IPS-20b (cell line): ENCODE results near the gene POLRMT.

Experiments used
- H3K27ac ChIP-seq: one replicate; pipeline ENCODE4 v1.5.1; 2013; ENCODE audit warnings: low read length
- H3K27me3 ChIP-seq: 2 replicates; pipeline ENCODE4 v1.6.1; 2013; ENCODE audit warnings: mild to moderate bottlenecking, low read length, inconsistent platforms; ENCODE audit not compliant: insufficient read depth
- H3K36me3 ChIP-seq: 2 replicates; pipeline ENCODE4 v1.6.1; 2013; ENCODE audit warnings: low read depth, mild to moderate bottlenecking, inconsistent platforms, low read length, moderate library complexity; ENCODE audit not compliant: insufficient read depth
- H3K4me1 ChIP-seq: 2 replicates; pipeline ENCODE4 v1.6.1; 2013; ENCODE audit warnings: mild to moderate bottlenecking, control low read depth, inconsistent platforms, low read length, moderate library complexity; ENCODE audit not compliant: insufficient read depth
- H3K4me3 ChIP-seq: 2 replicates; pipeline ENCODE4 v1.5.1; 2013; ENCODE audit warnings: mild to moderate bottlenecking, low read length, inconsistent platforms
- H3K9ac ChIP-seq: 2 replicates; pipeline ENCODE4 v1.6.1; 2013; ENCODE audit warnings: low read depth, mild to moderate bottlenecking, inconsistent platforms, low read length, moderate library complexity
- H3K9me3 ChIP-seq: 2 replicates; pipeline ENCODE4 v1.6.1; 2013; ENCODE audit warnings: mild to moderate bottlenecking, low read depth, low read length, inconsistent platforms; ENCODE audit not compliant: insufficient read depth

The POLRMT gene

GRCh38 chr19:618674-619285 is 14.6 kb downstream of the POLRMT start:
- Histone ChIP-seq H3K36me3 (peaks cover 26% of the 10 kb centered on the region), H3K4me3 (no peak overlapping the region), H3K27me3 (peaks cover 6% of the 10 kb centered on the region), H3K9me3 (no peaks in the 10 kb centered on the region), H3K4me1 (no peaks in the 10 kb centered on the region), H3K9ac (no peak overlapping the region), H3K27ac (no peak overlapping the region)

- no peak overlapping the region for H3K27ac ChIP-seq
- H3K9me3 ChIP-seq = no peaks in the 10 kb centered on the region
- H3K36me3 ChIP-seq = peaks cover 20% of the 10 kb centered on the region
These were observed 15.1 kb downstream of the POLRMT start for GRCh38 chr19:618247-618619.

GRCh38 chr19:617551-618246 is 15.6 kb downstream of the POLRMT start:
- H3K36me3 ChIP-seq = peaks cover 20% of the 10 kb centered on the region

More at GRCh38 chr19:618247-618619, 15.1 kb downstream of the POLRMT start:
- H3K9ac ChIP-seq = no peak overlapping the region
- H3K4me1 ChIP-seq = no peaks in the 10 kb centered on the region
- H3K4me3 ChIP-seq = no peak overlapping the region
- peaks cover 6% of the 10 kb centered on the region for H3K27me3 ChIP-seq

GRCh38 chr19:616747-617526 is 16.4 kb downstream of the POLRMT start:
- Histone ChIP-seq H3K4me1 (no peaks in the 10 kb centered on the region), H3K9me3 (no peaks in the 10 kb centered on the region), H3K27ac (no peak overlapping the region), H3K36me3 (peaks cover 17% of the 10 kb centered on the region), H3K9ac (no peak overlapping the region), H3K4me3 (no peak overlapping the region), H3K27me3 (peaks cover 6% of the 10 kb centered on the region)

More at GRCh38 chr19:617551-618246, 15.6 kb downstream of the POLRMT start:
- no peak overlapping the region for H3K4me3 ChIP-seq
- H3K4me1 ChIP-seq = no peaks in the 10 kb centered on the region
- H3K27ac ChIP-seq = no peak overlapping the region
- H3K9me3 ChIP-seq = no peaks in the 10 kb centered on the region
- no peak overlapping the region for H3K9ac ChIP-seq
- peaks cover 6% of the 10 kb centered on the region for H3K27me3 ChIP-seq

GRCh38 chr19:616062-616700 is 17.2 kb downstream of the POLRMT start:
- H3K27me3 ChIP-seq = peaks cover 6% of the 10 kb centered on the region
- no peak overlapping the region for H3K27ac ChIP-seq
- H3K9me3 ChIP-seq = no peaks in the 10 kb centered on the region

GRCh38 chr19:615619-616018 is 17.7 kb downstream of the POLRMT start:
- Histone ChIP-seq H3K9me3 (no peaks in the 10 kb centered on the region), H3K4me3 (no peak overlapping the region), H3K9ac (no peak overlapping the region), H3K27ac (no peak overlapping the region), H3K4me1 (no peaks in the 10 kb centered on the region), H3K27me3 (peaks cover 6% of the 10 kb centered on the region), H3K36me3 (peaks cover 13% of the 10 kb centered on the region)

More at GRCh38 chr19:616062-616700, 17.2 kb downstream of the POLRMT start:
- no peaks in the 10 kb centered on the region for H3K4me1 ChIP-seq
- H3K4me3 ChIP-seq = no peak overlapping the region
- peaks cover 13% of the 10 kb centered on the region for H3K36me3 ChIP-seq
- no peak overlapping the region for H3K9ac ChIP-seq

- Histone ChIP-seq H3K9ac (no peak overlapping the region), H3K4me3 (no peak overlapping the region), H3K27me3 (peaks cover 6% of the 10 kb centered on the region), H3K27ac (no peak overlapping the region), H3K36me3 (peaks cover 3% of the 10 kb centered on the region), H3K9me3 (no peaks in the 10 kb centered on the region), H3K4me1 (no peaks in the 10 kb centered on the region)
These were observed 19.4 kb downstream of the POLRMT start for GRCh38 chr19:613732-614567.

- H3K27me3 ChIP-seq = peaks cover 6% of the 10 kb centered on the region
- H3K4me3 ChIP-seq = no peak overlapping the region
These were observed 20.4 kb downstream of the POLRMT start for GRCh38 chr19:612941-613340.

GRCh38 chr19:611481-611868 is 21.9 kb downstream of the POLRMT start:
- H3K4me3 ChIP-seq = no peak overlapping the region

More at GRCh38 chr19:612941-613340, 20.4 kb downstream of the POLRMT start:
- H3K9me3 ChIP-seq = no peaks in the 10 kb centered on the region
- H3K27ac ChIP-seq = no peak overlapping the region
- H3K9ac ChIP-seq = no peak overlapping the region
- H3K36me3 ChIP-seq = no peaks in the 10 kb centered on the region
- H3K4me1 ChIP-seq = no peaks in the 10 kb centered on the region

GRCh38 chr19:610801-611480 is 22.4 kb downstream of the POLRMT start:
- H3K27ac ChIP-seq = no peak overlapping the region
- no peaks in the 10 kb centered on the region for H3K4me1 ChIP-seq
- H3K9ac ChIP-seq = no peak overlapping the region
- H3K27me3 ChIP-seq = peaks cover 6% of the 10 kb centered on the region
- no peaks in the 10 kb centered on the region for H3K9me3 ChIP-seq
- H3K4me3 ChIP-seq = no peak overlapping the region
- H3K36me3 ChIP-seq = no peaks in the 10 kb centered on the region

More at GRCh38 chr19:611481-611868, 21.9 kb downstream of the POLRMT start:
- H3K9ac ChIP-seq = no peak overlapping the region
- no peaks in the 10 kb centered on the region for H3K9me3 ChIP-seq
- H3K4me1 ChIP-seq = no peaks in the 10 kb centered on the region
- H3K27me3 ChIP-seq = peaks cover 6% of the 10 kb centered on the region
- H3K27ac ChIP-seq = no peak overlapping the region
- H3K36me3 ChIP-seq = no peaks in the 10 kb centered on the region
